Left lung (tissue), 14 donors: ENCODE data around the gene ATF5. TPM values are rescaled to one million over a fixed set of nuclear protein-coding genes. Genes with fewer than 3 reads are reported as not detected.

Experiments
- ATAC-seq: fragments of 200-7000 bp; cut with Tn5 transposase; one replicate; pipeline ENCODE4 v1.9.1; 2020; ENCODE audit warnings: moderate library complexity
- DNase-seq, 4 donors: peaks; one replicate each; pipeline ENCODE4 v3.0.0-alpha.2; 2013 to 2020
- H3K27ac ChIP-seq, 2 donors: fragments of 200-600 bp; sonication (generic) in 1 of 2; one replicate each; pipeline versions ENCODE4 v1.5.0 to v1.8.0; 2020 to 2021
- H3K27me3 ChIP-seq, 2 donors: fragments of 200-600 bp; sonication (generic) in 1 of 2; one replicate each; pipeline versions ENCODE4 v1.5.0 to v1.8.0; 2020 to 2021
- H3K36me3 ChIP-seq, 2 donors: fragments of 200-600 bp; sonication (generic) in 1 of 2; one replicate each; pipeline versions ENCODE4 v1.5.0 to v1.8.0; 2020 to 2021
- H3K4me1 ChIP-seq, 2 donors: fragments of 200-600 bp; one replicate each; pipeline ENCODE4 v1.8.0; 2021
- H3K4me3 ChIP-seq, 2 donors: fragments of 200-600 bp; sonication (generic) in 1 of 2; one replicate each; pipeline versions ENCODE4 v1.5.0 to v1.8.0; 2020 to 2021; ENCODE audit warnings: mild to moderate bottlenecking in 1 of 2
- H3K9me3 ChIP-seq, 2 donors: fragments of 200-600 bp; sonication (generic) in 1 of 2; one replicate each; pipeline versions ENCODE4 v1.5.0 to v1.8.0; 2020 to 2021
- intact Hi-C, 2 donors: fragments of 100-400 bp; cut with DNase I; formaldehyde crosslinking; loops; one replicate each; pipeline versions ENCODE4 v1.11.2 to v1.14.2; 2022
- long read RNA-seq, 12 donors: library from polyadenylated mRNA in 2 of 12; unstranded in 2 of 12; transcript quantifications; one replicate each; pipeline ENCODE4 v2.0.0 and lab custom pipeline, GENCODE V29; 2019 to 2026
- polyA plus RNA-seq, 6 donors: library from polyadenylated mRNA; unstranded; fragments of 120-200 nt; gene quantifications; one replicate each; pipeline ENCODE4 v1.2.1, GENCODE V29; 2013; ENCODE audit not compliant: insufficient read length in 6 of 6
- total RNA-seq, 2 donors: library from RNA; stranded (reverse); fragmentation: NEBNext Ultra II Directional; extraction: Animal tissue kit (Norgen Biotek cat#: 25700); gene quantifications; one replicate each; pipeline ENCODE4 v1.2.1, GENCODE V29; 2021
- TF ChIP-seq, protein P1 (sequence below), 2 donors: fragments of 200-600 bp; sonication (generic) in 1 of 2; IDR thresholded peaks; one replicate each; pipeline versions ENCODE4 v1.5.0 to v1.8.0; 2021; ENCODE audit warnings: antibody characterized with exemption in 2 of 2
- donor health status: DM: no; HTN: yes; CAD: no.
- donor health status: DM: no; HTN: no; CAD: no.

ATF5 gene, protein sequence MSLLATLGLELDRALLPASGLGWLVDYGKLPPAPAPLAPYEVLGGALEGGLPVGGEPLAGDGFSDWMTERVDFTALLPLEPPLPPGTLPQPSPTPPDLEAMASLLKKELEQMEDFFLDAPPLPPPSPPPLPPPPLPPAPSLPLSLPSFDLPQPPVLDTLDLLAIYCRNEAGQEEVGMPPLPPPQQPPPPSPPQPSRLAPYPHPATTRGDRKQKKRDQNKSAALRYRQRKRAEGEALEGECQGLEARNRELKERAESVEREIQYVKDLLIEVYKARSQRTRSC
- total RNA-seq (10 to 100 TPM; 17.4 to 25.0 TPM), polyA plus RNA-seq (10 to 100 TPM; 19.5 to 29.6 (median 26.6) TPM)
- long read RNA-seq, donor 1, transcript ATF5-201 (3 exons, 2,069 nt), result major isoform, 7 of 53 reads
- long read RNA-seq, donor 1, partial matches to known transcripts, result 32 of 53 reads
- long read RNA-seq, donor 1, other reads (novel, unspliced or antisense), result 10 of 53 reads
- long read RNA-seq, donor 2, transcript ATF5-205 (2 exons, 682 nt), result major isoform, 5 of 14 reads
- long read RNA-seq, donor 2, transcript ATF5-201 (3 exons, 2,069 nt), result major isoform, 5 of 14 reads
- long read RNA-seq, donor 2, partial matches to known transcripts, result 0 of 14 reads
- long read RNA-seq, donor 2, other reads (novel, unspliced or antisense), result 0 of 14 reads
- long read RNA-seq, donor 3, partial matches to known transcripts, result 0 of 6 reads
- long read RNA-seq, donor 3, other reads (novel, unspliced or antisense), result 0 of 6 reads
- long read RNA-seq, donor 4, partial matches to known transcripts, result 0 of 4 reads
- long read RNA-seq, donor 4, other reads (novel, unspliced or antisense), result 2 of 4 reads
- long read RNA-seq, donor 5, transcript ATF5-201 (3 exons, 2,069 nt), result major isoform, 5 of 37 reads
- long read RNA-seq, donor 5, partial matches to known transcripts, result 31 of 37 reads
- long read RNA-seq, donor 5, other reads (novel, unspliced or antisense), result 0 of 37 reads
- long read RNA-seq, donor 6, partial matches to known transcripts, result 0 of 7 reads
- long read RNA-seq, donor 6, other reads (novel, unspliced or antisense), result 0 of 7 reads
- long read RNA-seq, donor 7, partial matches to known transcripts, result 0 of 5 reads
- long read RNA-seq, donor 7, other reads (novel, unspliced or antisense), result 0 of 5 reads
- long read RNA-seq, donor 8, transcript ATF5-201 (3 exons, 2,069 nt), result major isoform, 10 of 13 reads
- long read RNA-seq, donor 8, partial matches to known transcripts, result 0 of 13 reads
- long read RNA-seq, donor 8, other reads (novel, unspliced or antisense), result 0 of 13 reads
- long read RNA-seq, donor 9, result 0 reads
- long read RNA-seq, donor 10, partial matches to known transcripts, result 4 of 5 reads
- long read RNA-seq, donor 10, other reads (novel, unspliced or antisense), result 0 of 5 reads
- long read RNA-seq, donor 11, result 0 reads
- long read RNA-seq, donor 12, transcript ATF5-201 (3 exons, 2,069 nt), result major isoform, 9 of 38 reads
- long read RNA-seq, donor 12, partial matches to known transcripts, result 8 of 38 reads
- long read RNA-seq, donor 12, other reads (novel, unspliced or antisense), result 20 of 38 reads

DNA sequence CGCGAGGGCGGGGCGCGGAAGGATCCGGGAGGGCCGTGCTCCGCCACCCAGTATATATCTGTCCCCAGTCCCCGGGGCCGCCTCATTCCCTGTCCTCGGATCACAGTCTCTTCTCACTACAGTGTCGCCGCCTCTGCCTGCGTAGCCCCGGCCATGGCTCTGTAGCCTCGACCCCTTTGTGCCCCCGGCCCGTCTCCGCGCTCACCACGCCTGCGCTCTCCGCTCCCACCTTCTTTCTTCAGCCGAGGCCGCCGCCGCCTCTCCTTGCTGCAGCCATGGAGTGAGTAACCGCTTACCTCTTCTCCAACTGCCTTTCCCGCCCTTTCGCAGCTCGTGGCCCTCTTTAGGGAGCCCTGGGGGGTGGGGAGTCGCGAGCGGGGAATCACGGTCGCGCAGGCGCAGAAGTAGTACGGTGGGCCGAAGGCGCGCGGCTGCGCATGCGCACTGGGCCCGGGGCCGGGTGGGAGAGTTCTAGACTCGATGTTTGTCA lies at the start of gene ATF5, which contains the start of gene NUP62:
Gene ATF5 (plus strand): TSS at position 85 of the 490 bp plus-strand sequence. CDS start 1,646 bp downstream, outside the sequence.
Gene NUP62 (minus strand): TSS at position 384 of the 490 bp plus-strand sequence. CDS start 19,697 bp downstream, outside the sequence.
- intact Hi-C loops, result no loop called here
- TF ChIP-seq, protein P1, sequence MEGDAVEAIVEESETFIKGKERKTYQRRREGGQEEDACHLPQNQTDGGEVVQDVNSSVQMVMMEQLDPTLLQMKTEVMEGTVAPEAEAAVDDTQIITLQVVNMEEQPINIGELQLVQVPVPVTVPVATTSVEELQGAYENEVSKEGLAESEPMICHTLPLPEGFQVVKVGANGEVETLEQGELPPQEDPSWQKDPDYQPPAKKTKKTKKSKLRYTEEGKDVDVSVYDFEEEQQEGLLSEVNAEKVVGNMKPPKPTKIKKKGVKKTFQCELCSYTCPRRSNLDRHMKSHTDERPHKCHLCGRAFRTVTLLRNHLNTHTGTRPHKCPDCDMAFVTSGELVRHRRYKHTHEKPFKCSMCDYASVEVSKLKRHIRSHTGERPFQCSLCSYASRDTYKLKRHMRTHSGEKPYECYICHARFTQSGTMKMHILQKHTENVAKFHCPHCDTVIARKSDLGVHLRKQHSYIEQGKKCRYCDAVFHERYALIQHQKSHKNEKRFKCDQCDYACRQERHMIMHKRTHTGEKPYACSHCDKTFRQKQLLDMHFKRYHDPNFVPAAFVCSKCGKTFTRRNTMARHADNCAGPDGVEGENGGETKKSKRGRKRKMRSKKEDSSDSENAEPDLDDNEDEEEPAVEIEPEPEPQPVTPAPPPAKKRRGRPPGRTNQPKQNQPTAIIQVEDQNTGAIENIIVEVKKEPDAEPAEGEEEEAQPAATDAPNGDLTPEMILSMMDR (IDR thresholded peaks at IDR 0.05), result no peak
- Histone ChIP-seq H3K4me1 (peaks cover 0 to 56% of the 10 kb centered on the region in 2 donors), H3K4me3 (peak within 1 kb of the TSS; percentile 99), H3K36me3 (peaks cover 0 to 54% of the 10 kb centered on the region in 2 donors), H3K9me3 (no peaks in the 10 kb centered on the region), H3K27me3 (no peaks in the 10 kb centered on the region), H3K27ac (peak within 1 kb of the TSS; percentile 93 to 95)
- ATAC-seq (peak; percentile 76), DNase-seq (peak in 3 of 4 donors; percentile 90 to 96 (median 95))

DNA sequence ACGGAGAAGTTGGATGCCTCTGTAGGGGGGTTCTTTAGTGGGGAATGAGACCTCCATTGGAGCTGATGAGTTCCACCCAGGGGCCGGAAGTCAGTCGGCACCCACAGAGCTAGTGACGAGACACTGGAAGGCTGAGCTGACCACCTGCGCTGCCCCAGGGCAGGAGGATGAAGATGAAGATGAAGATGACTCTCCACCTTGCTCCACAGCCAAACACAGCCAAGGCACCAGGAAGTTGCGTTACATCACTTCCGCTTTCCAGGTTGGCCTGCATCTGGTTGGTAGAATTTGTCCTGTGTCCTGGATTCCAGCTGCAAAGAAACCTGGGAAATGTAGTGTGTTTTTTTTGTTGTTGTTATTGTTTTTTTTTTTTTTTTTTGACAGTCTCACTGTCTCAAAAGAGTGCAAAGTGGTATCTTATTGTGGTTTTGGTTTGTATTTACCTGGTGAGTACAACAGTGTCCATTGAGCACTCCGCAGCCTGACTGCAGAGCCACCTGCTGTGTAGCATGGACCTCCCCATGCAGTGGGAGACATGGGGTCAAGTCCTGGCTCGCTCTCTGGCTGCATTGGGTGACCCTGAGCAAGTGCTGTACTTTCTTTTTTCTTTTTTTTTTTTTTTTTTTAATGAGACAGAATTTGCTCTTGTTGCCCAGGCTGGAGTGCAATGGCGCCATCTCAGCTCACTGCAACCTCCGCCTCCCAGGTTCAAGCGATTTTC lies 49.6 kb upstream of the ATF5 start:
- Histone ChIP-seq H3K27ac (no peak overlapping the region), H3K4me1 (peaks cover 0 to 37% of the 10 kb centered on the region in 2 donors), H3K4me3 (no peak overlapping the region), H3K36me3 (peaks cover 0 to 58% of the 10 kb centered on the region in 2 donors), H3K9me3 (no peaks in the 10 kb centered on the region), H3K27me3 (no peaks in the 10 kb centered on the region)
- peak in 1 of 4 donors; percentile 68 for DNase-seq
- TF ChIP-seq, protein P1 (IDR thresholded peaks at IDR 0.05), result no peak
- no peak for ATAC-seq
- intact Hi-C loops, result no loop called here

DNA sequence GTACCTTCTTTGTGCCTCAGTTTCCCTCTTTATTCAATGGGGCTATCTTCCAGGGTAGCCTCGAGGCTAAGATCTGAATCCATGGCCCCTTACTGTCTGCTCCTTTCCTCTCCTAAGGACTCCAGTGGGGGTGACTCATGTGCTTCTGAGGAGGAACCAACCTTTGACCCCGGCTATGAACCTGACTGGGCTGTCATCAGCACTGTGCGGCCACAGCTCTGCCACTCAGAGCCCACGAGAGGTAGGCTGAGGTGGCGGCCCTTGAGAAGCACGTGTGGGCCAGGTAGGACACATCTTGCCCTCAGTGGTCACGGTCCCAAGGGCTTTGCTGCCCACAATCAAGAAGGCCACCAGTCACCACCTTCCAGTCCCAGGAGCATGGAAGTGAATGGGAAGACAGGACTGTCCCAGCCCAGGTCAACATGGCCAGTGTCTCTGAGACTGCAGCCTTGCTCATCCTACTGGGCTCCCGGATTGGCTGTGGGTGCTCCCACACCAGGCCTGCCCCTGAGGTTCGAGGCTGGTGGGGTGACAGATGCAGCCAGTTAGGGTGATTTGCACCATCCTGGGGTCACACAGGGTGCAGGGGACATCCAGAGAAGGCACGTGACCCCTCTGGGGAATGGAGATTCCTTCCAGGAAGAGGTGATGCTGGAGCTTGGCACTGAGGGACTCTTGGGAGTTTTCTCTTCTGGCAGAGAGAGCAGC lies 48.7 kb upstream of the ATF5 start:
- H3K27me3 ChIP-seq, result no peaks in the 10 kb centered on the region
- no peak overlapping the region for H3K4me3 ChIP-seq
- TF ChIP-seq, protein P1 (IDR thresholded peaks at IDR 0.05), result no peak
- DNase-seq, result peak in 1 of 4 donors; percentile 53
- intact Hi-C loops, result no loop called here
- H3K9me3 ChIP-seq, result no peaks in the 10 kb centered on the region
- no peak for ATAC-seq
- no peak overlapping the region for H3K27ac ChIP-seq
- peaks cover 0 to 64% of the 10 kb centered on the region in 2 donors for H3K36me3 ChIP-seq
- peaks cover 0 to 28% of the 10 kb centered on the region in 2 donors for H3K4me1 ChIP-seq
